ENCODE data around the gene SIGLEC9. TPM values are rescaled to one million over a fixed set of nuclear protein-coding genes. Genes with fewer than 3 reads are reported as not detected.
"Not testable (repeated sequence)": the region's sequence is repeated elsewhere in the genome, so short reads cannot be mapped to it uniquely, and the experiment has no call there.

SIGLEC9 gene
- polyA plus RNA-seq, 3 donors: 1.5 to 1.8 (median 1.5) TPM

DNA sequence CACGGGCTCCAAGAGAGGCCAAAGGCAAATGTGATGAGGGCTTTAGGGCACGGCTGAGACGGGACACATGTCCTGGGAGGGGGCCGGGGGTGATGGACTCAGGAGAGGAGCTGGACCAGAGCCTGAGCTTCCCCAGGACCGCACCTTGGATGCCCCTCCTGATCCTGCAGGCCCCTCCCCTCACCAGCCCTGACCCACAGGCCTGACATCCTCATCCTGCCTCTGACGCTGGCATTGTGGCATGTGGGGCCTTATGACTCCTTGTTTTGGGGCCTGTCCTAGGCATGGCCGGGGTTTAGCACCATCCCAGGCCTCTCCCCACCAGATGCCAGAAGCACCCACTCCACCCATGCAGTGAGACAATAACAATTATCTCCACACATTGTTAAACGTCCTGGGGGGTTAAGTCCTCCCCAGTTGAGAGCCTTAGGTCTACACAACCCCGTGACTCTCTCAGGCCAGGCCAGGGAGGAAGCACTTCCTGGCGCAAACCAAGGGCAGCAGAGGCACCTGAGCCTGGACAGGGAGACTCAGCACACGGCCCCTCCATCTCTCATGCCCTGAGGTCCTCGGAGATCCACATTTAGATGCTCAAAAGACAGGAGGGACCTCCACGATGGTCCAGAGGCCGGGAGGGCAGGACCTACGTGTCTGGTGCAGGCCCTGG lies 18.2 kb downstream of the SIGLEC9 start:
- not testable (repeated sequence) for DNase-seq

DNA sequence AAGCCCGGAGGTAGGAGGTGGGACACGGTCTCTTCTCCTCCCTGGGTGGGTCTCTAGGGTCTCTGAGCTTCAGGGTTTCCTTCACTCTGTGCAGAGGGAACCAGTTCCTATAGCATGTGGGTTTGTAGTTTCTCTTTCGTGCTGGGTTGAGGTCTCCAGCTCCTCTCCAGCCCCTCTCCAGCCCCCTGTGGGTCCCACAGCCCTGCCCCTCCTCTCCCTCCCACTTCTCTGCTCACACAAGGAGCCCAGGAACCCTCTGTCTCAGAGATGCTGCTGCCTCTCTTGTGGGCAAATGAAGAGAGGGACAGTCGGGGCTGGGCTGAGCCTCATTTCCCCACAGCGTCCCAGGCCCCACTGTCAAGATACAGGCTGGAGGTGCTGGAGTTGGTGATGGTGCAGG lies 18.8 kb downstream of the SIGLEC9 start:
- DNase-seq: no peak

DNA sequence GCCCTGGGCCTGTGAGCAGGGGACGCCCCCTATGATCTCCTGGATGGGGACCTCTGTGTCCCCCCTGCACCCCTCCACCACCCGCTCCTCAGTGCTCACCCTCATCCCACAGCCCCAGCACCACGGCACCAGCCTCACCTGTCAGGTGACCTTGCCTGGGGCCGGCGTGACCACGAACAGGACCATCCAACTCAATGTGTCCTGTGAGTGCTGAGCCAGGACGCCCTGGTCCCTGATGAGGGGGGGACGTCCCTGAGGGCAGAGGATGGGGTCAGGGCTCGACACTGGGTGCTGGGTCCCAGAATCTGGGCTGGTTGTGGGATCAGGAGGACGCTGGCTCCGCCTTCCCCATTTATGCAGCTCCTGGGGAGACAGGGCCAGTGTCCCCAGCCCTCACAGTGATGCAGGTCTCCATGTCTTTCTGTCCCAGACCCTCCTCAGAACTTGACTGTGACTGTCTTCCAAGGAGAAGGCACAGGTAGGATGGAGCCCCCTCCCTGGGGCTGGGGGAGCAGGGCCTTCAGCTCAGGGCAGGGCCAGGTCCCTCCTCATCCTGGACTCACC lies 19.9 kb downstream of the SIGLEC9 start:
- DNase-seq: no peak

DNA sequence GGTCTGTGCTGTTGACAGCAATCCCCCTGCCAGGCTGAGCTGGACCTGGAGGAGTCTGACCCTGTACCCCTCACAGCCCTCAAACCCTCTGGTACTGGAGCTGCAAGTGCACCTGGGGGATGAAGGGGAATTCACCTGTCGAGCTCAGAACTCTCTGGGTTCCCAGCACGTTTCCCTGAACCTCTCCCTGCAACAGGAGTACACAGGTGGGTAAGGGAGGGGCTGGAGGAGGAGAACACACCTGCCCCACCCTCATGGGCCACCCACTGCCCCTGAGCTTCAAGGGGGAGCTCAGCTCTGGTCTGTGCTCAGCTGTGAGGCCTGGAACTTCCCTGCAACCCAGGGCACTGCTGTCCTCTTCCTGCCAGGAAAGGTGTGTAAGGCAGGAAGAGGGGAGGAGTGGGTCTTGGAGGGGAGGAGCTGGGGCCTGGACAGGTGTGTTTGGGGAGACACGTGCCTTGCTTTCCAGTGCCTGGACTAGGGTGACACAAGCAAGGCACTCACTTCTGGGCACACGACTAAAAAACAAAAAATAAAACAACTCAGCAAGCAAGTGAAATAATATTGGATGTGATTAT lies 21.3 kb downstream of the SIGLEC9 start:
- DNase-seq: no peak

DNA sequence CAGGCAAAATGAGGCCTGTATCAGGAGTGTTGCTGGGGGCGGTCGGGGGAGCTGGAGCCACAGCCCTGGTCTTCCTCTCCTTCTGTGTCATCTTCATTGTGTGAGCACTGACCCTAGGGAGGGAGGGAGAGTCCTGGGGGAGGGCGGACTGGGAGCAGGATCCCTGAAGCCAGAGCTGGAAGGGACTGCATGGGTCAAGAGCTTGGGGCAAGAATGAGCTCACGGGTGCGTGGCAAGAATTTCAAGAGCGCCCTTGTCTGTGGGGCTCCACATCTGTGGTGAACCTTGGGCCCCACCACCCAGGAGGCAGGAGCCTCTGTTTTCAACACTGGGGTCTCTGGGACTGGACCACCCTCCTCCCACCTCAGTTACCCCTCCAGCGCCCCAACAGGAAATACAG lies 22.0 kb downstream of the SIGLEC9 start:
- DNase-seq: no peak

DNA sequence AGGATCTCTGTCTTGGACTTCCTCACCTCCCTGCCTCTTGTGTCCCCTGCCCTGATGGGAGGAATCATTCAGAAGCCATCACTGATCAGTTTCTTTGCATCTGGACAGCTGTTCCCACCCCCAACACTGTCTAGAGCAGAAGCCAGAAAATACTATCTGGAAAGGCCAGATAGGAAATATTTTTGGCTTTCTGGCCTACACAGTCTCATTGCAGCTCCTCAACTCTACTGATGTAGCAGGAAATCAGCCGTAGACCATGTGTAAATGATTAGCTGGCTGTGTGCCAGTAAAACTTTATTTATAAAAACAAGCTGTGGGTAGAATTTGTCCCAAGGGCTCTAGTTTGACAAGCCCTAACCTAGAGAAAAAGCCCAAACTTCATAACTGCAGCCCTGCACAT lies 23.0 kb downstream of the SIGLEC9 start:
- DNase-seq: no peak

DNA sequence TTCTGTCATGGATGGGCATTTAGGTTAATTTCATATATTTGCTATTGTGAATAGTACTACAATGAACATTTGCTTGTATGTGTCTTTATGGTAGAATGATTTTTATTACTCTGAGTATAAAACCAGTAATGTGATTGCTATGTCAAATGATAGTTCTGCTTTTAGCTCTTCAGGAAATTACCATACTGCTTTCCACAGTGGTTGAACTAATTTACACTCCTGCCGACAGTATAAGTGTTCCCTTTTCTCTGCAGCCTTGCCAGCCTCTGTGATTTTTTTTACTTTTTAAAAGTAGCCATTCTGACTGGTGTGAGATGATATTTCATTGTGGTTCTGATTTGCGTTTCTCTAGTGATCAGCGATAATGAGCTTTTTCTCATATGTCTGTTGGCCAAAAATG lies 23.9 kb downstream of the SIGLEC9 start:
- no peak for DNase-seq

DNA sequence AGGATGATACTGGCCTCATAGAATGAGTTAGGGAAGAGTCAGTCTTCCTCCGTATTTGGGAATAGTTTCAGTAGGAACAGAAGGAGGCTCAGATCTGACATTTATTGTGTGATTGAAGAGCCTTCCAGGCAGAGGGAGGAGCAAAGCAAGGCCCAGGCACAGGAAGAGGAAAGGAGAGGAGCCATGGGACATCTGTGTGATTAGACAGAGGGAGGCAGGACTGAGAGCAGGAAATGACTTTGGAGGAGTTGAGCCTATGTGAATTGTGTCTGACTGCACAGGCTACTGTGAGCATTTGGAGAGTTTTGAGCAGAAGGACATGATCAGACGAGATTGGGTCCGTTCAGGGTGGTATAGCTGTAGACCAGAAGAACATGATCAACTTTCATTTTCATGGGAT lies 25.9 kb downstream of the SIGLEC9 start:
- DNase-seq: no peak

DNA sequence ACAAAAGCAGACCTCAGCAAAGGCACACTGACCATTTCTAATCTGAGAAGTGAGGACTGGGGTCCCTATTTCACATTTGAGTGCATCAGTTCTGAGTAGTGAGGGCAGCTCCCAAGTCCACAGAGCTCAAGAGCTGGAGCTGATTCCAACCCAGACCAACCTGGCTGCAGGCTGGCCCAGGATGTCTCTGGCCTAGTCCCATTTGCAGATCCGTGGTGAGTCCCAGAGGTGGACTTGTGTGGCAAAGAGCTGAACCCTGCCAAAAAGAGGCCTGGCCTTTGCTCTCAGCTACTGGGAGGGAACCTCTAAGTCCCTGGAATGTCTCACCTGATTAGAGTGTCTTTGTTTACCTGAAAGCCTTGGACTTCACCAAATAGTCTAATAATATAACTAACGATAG lies 32.0 kb downstream of the SIGLEC9 start:
- no peak for DNase-seq

DNA sequence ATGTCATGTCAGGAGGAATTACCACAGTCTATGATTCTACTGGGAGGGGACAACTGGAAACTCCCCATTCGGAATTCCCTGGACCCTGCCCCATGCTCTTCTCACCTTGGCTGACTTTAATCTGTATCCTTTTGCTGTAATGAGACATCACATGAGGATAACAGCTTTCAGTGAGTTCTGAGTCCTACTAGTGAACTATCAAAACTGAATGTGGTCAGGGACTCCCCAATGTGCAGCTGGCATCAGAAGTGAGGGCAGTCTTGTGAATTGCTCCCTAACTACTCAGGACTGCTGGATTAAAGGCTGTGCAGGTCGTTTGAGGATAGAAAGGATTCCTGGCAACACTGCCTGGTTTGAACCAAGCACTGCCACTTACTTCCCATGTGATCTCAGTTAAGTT lies 32.6 kb downstream of the SIGLEC9 start:
- no peak for DNase-seq

DNA sequence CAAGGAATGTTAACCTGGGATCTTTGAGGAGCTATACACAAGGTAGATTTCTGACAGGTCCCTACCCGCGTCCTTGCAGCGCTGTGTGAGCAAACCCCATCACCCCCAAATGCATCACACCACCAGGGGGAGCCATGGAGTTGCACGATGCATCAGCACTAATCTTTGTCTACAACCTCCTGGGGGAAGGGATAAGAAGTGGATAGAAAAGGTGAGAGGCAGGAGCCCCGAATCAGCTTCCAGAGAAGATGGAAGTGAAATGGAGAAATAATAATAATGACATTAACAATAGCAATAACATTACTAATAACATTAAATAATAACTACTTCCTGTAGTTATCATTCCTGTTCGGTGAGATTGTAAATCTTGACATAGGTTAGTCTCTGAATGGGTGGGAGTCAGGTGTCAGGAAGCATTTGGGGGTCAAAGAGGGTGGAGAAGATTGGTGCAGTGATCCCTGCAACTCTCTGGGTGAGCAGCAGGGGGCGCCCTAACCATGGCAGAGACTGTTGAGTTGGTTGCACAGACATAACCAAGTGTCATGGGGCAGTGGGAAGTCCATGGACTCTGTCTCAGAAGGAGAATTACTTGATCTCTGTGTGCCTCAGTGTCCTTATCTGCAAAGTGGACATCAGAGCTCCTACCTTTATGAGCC lies 33.9 kb downstream of the SIGLEC9 start:
- DNase-seq: no peak

DNA sequence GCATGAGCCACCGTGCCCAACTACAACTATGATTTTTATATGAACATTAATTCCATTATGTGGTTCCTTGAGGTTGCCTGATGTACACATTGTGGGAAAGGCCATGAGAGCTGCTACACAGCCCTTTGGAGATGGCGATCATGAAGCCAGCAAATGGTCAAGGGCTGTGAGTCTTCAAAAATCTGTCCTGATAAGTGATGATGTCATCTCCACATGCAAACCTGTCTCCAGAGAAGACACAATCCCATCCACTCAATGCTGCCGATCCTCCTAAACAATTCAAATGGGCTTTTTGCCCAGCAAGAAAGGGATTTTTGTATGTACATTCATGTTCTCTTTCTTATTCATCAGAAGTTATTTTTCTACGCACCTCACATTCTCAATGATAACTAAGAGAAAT lies 35.0 kb downstream of the SIGLEC9 start:
- no peak for DNase-seq

DNA sequence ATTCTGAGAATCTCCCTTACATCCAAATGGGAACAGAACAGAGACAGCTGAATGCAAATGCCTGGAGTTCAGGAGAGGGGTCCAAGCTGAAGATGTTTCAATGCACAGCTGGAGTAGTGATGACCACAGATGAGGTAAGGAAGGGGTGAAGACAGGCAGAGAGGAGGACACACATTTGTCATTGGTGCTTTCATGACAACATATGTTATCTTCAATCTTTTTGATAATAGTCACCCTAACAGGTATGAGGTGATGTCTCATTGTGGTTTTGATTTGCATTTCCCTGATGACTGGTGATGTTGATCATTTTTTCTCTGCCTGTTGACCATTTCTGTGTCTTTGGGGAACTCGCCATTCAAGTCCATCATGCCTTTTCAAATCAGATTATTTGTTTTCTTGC lies 36.6 kb downstream of the SIGLEC9 start:
- no peak for DNase-seq

DNA sequence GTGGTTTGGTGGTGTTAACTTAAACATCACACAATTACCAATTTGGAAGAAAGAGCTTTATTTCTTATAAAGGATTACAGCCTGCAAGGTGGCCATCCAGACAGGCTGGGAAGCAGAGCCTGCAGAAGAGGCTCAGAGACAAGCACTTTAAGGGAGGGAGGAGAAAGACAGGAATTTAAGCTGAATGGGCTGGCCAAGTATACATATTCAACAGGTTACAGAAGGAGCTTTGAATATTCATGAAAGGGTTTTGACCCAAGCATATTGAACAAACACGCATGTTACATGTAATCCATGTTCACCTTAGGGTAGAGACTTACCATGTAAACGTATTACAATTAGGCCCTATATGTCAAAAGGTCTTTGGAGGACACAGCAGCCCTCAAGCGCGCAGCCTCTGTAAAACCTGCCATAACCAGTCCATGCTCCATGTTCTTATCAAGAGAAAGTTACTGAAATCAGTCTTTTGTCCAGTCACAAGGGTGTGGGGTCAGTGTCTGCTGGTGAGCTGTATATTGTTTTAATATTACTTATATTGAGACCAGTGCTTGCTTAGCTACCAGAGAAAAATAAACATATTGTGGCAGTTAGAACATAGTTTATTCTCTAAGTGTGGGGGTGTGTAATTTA lies 37.3 kb downstream of the SIGLEC9 start:
- no peak for DNase-seq

DNA sequence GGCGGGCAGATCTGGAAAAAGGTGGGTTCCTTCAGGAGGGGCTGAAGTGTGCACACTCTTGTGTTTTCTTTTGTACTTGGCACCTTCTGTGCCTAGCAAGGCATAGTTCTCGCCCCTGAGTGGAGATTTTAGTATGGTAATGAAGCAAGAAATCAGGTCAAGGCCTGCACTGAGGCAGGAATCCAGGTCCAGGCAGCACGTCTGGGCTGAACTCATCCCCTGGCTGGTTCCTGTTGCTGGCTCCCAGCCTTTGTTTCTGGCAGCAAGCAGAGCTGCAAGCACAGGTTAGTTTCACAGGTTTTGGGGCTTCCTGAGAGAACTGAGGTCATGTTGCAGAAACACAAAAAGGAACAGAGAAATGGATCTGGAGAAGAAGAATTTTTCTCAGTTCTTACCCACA lies 38.6 kb downstream of the SIGLEC9 start:
- no peak for DNase-seq

DNA sequence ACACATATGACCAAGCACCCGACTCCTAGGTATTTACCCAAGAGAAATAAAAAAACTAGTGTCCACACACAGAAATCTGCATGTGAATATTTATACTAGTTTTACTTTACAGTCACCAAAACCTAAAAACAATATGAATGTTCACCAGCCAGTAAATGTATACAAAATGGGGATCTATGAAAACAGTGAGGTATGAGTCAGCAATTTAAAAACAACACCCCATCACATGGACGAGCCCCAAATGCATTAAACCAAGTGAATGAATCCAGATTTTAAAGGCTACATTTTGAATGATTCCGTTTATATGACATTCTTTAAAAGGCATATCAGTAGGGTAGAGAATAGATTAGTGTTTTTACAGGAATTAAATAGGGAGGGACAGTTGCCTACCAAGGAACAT lies 39.5 kb downstream of the SIGLEC9 start:
- no peak for DNase-seq

DNA sequence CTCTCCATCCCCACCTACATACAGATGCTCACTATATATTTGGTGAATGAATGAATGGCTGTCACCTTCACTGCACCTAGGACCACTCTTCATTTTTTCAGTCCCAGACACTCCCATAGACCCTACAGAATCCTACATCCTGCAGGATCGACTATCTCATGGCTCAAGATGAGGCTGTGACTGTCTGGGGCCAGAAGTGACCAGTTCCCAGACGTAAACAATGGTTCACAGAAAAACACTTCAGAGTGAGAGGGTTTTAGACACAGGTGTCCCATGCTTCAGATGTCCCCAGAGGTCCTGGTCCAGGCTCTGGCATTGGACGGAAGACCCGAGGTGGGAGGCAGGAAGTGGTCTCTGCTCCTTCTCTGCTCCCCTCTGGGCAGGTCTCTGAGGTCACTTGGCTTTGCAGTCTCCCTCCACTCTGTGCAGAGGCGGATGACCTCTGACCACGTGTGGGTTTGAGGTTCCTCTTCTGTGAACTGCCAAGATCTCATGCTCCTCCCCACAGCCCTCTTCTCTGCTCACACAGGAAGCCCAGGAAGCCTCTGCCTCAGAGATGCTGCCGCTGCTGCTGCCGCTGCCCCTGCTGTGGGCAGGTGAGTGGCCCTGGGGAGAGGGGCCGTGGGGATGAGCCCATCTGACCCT lies 42.3 kb downstream of the SIGLEC9 start:
- DNase-seq: no peak

DNA sequence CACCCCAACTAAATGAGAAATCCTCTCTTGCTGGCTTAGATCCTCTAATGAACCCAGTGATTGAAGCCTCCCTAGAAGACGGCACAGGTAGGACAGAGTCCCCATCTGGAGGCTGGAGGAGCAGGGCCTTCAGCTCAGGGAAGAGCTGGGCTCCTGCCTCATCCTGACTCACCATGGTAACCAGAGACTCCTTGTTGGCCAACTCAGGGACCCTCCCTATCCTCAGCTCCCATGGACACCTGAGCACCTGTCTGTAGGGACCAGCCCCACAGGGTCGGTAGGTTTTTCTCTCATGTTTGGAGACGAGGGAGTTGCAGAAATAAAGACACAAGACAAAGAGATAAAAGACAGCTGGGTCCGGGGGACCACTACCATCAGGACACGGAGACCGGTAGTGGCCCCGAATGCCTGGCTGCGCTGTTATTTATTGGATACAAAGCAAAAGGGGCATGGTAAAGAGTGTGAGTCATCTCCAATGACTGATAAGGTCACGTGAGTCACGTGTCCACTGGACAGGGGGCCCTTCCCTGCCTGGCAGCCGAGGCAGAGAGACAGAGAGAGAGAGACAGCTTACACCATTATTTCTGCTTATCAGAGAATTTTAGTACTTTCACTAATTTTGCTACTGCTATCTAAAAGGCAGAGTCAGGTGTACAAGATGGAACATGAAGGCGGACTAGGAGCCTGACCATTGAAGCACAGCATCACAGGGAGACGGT lies 44.0 kb downstream of the SIGLEC9 start:
- DNase-seq: no peak

DNA sequence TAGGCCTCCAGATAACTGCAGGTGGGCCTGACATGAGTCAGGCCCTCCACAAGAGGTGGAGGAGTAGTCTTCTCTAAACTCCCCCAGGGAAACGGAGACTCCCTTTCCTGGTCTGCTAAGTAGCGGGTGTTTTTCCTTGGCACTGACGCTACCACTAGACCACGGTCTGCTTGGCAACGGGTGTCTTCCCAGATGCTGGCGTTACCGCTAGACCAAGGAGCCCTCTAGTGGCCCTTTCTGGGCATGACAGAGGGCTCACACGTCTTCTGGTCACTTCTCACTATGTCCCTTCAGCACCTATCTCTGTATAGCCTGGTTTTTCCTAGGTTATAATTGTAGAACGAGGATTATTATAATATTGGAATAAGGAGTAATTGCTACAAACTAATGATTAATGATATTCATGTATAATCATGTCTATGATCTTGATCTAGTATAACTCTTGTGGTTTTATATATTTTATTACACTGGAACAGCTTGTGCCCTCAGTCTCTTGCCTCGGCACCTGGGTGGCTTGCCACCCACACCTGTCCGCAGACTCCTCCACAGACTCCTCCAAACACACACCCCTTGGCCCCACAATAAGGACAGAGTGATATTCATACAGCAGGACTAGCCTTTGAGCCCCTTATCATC lies 44.7 kb downstream of the SIGLEC9 start:
- peak; percentile 33 for DNase-seq

DNA sequence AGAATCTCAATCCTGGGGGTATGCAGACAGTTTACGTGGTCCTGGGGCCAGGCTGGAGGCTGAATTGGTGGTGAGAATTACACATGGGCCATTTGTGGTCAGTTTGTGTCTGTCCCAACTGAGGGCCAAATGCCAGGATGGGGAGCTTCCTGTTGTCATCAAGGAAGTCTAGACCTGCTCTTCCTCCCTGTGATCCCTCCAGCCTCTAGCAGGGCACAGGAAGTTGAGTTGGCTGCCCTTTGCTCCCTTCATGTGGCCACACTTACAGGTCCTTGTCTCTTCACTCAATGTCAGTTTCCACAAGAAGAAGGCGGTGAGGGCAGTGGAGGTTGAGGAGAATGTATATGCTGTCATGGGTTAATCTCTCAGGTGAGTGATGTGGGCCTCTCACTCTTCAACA lies 47.5 kb downstream of the SIGLEC9 start:
- DNase-seq: no peak

DNA sequence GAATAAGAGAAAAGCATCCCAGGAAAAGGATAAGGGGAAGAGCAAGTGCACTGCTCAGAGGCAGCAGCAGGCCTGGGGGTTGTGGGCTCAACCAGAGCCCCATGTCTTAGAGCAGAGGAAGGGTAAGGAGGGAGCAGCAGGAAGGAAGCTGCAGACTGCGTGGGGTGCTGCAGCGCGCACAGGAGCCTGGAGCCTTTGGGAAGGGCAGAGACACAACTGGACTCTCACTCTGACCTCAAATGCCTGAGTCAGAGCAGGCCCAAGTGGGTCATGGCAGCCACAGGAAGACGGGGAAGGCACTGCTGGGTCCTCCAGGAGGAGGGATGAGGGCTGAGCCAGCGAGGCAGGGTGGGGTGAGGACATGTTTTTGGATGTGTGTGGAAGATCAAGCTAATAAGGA lies 49.0 kb downstream of the SIGLEC9 start:
- DNase-seq: no peak

All from renal pelvis (tissue), 4 donors.